HCT116 (cell line): ENCODE data around the gene GFOD2. TPM values are rescaled to one million over a fixed set of nuclear protein-coding genes. Genes with fewer than 3 reads are reported as not detected.
A peak's percentile ranks its signal among the peaks of the same experiment; 100 is the strongest.

Experiments
- ATAC-seq: fragments of 200-7000 bp; cut with Tn5 transposase; 2 replicates; pipeline ENCODE4 v1.9.1; 2020; ENCODE audit warnings: mild to moderate bottlenecking, moderate library complexity
- BruUV-seq: library from RNA; stranded (reverse); fragments of 400-500 nt; replicated peaks from 2 replicates; lab custom pipeline; 2021; lab: Mats Ljungman, UMichigan
- CTCF ChIA-PET: fragments of 300-600 bp; sonication (Branson Sonifier 250); formaldehyde crosslinking; loops from one replicate; lab custom pipeline; 2021; ENCODE audit warnings: antibody characterized with exemption; lab: Charles Lee
- POLR2A ChIA-PET: fragments of 300-600, 350-600 bp; sonication (Branson Sonifier 250); formaldehyde crosslinking; loops from one replicate; lab custom pipeline; 2021; ENCODE audit warnings: antibody characterized with exemption; lab: Charles Lee
- RAD21 ChIA-PET, 2 experiments: fragments of 300-600 bp; sonication (Branson Sonifier 250); formaldehyde crosslinking; loops; one replicate each; lab custom pipeline; 2023; ENCODE audit warnings: low total read pairs in 2 of 2; ENCODE audit not compliant: uncharacterized antibody in 2 of 2, unreplicated experiment in 2 of 2, low non-redundant PET in 1 of 2; lab: Charles Lee
- DNase-seq: peaks from one replicate; pipeline ENCODE4 v3.0.0-alpha.2; 2010; ENCODE audit warnings: low read depth, low spot score
- H2AFZ ChIP-seq: fragments of 200-600 bp; shearing (Covaris generic), sonication (generic); 2 replicates; pipeline ENCODE4 v1.6.1; 2017; ENCODE audit warnings: low read depth, mixed run types, mixed read lengths, antibody characterized with exemption, low read length; ENCODE audit not compliant: poor library complexity, severe bottlenecking
- H3K27ac ChIP-seq: 2 replicates; pipeline ENCODE4 v1.5.1; 2012; ENCODE audit warnings: low read depth, low read length
- H3K27me3 ChIP-seq: fragments of 200-600 bp; sonication (generic); 2 replicates; pipeline ENCODE4 v1.6.1; 2016; ENCODE audit warnings: mixed run types, low read length, mixed read lengths; ENCODE audit not compliant: insufficient read depth
- H3K36me3 ChIP-seq, 2 experiments: fragments of 200-500 bp in 1 of 2; fragments of 200-600 bp in 1 of 2; sonication (Bioruptor generic) in 1 of 2; sonication (generic) in 1 of 2; 2 replicates each; pipeline versions ENCODE4 v1.5.1 to v1.6.1; 2014 to 2016; ENCODE audit warnings: low read length in 2 of 2, inconsistent platforms in 1 of 2, mixed read lengths in 1 of 2, mixed run types in 1 of 2; ENCODE audit not compliant: insufficient read depth in 2 of 2, control insufficient read depth in 1 of 2
- H3K4me1 ChIP-seq, 2 experiments: fragments of 200-600 bp in 1 of 2; sonication (generic) in 1 of 2; 2 replicates each; pipeline versions ENCODE4 v1.5.1 to v1.6.1; 2012 to 2017; ENCODE audit warnings: low read length in 2 of 2, inconsistent platforms in 1 of 2, mild to moderate bottlenecking in 1 of 2, mixed read lengths in 1 of 2, mixed run types in 1 of 2, moderate library complexity in 1 of 2; ENCODE audit not compliant: insufficient read depth in 2 of 2, control insufficient read depth in 1 of 2
- H3K4me2 ChIP-seq: fragments of 200-600 bp; sonication (generic); 2 replicates; pipeline ENCODE4 v1.6.1; 2017; ENCODE audit warnings: mixed run types, low read length, mixed read lengths
- H3K4me3 ChIP-seq, 2 experiments: fragments of 200-600 bp in 1 of 2; sonication (generic) in 1 of 2; replicated peaks in 1 of 2; 2 replicates each; pipeline ENCODE4 v1.5.1; 2011 to 2016; ENCODE audit warnings: low read length in 2 of 2, control low read depth in 1 of 2, low read depth in 1 of 2, mild to moderate bottlenecking in 1 of 2, mixed read lengths in 1 of 2, mixed run types in 1 of 2
- H3K79me2 ChIP-seq: fragments of 200-600 bp; sonication (generic); 2 replicates; pipeline ENCODE4 v1.6.1; 2017; ENCODE audit warnings: mild to moderate bottlenecking, mixed run types, low read length, moderate library complexity, mixed read lengths; ENCODE audit not compliant: insufficient read depth
- H3K9ac ChIP-seq: fragments of 200-600 bp; sonication (generic); 2 replicates; pipeline ENCODE4 v1.6.1; 2016; ENCODE audit warnings: low read length, mixed read lengths
- H3K9me2 ChIP-seq: fragments of 200-600 bp; sonication (generic), shearing (Covaris generic); 2 replicates; pipeline ENCODE4 v1.6.1; 2017; ENCODE audit warnings: mixed run types, mild to moderate bottlenecking, moderate library complexity; ENCODE audit not compliant: insufficient read depth
- H3K9me3 ChIP-seq, 2 experiments: fragments of 200-500 bp in 1 of 2; fragments of 200-600 bp in 1 of 2; sonication (Bioruptor generic) in 1 of 2; sonication (generic) in 1 of 2; 2 replicates each; pipeline ENCODE4 v1.6.1; 2014 to 2017; ENCODE audit warnings: low read length in 2 of 2, mixed read lengths in 2 of 2, inconsistent platforms in 1 of 2, low read depth in 1 of 2, mild to moderate bottlenecking in 1 of 2, mixed run types in 1 of 2, moderate library complexity in 1 of 2; ENCODE audit not compliant: control insufficient read depth in 1 of 2, insufficient read depth in 1 of 2
- H4K20me1 ChIP-seq: fragments of 200-600 bp; sonication (generic), shearing (Covaris generic); 2 replicates; pipeline ENCODE4 v1.6.1; 2017; ENCODE audit warnings: mixed run types, mild to moderate bottlenecking, moderate library complexity; ENCODE audit not compliant: insufficient read depth
- CEBPB ChIP-seq: IDR thresholded peaks from 2 replicates; pipeline ENCODE4 v1.6.1; 2012; ENCODE audit warnings: low read depth
- EGR1 ChIP-seq: IDR thresholded peaks from 2 replicates; pipeline ENCODE4 v1.6.1; 2012; ENCODE audit warnings: low read depth
- ELF1 ChIP-seq: IDR thresholded peaks from 2 replicates; pipeline ENCODE4 v1.6.1; 2012; ENCODE audit warnings: low read depth, borderline replicate concordance
- EZH2 ChIP-seq: fragments of 200-600 bp; sonication (generic); IDR thresholded peaks from 2 replicates; pipeline ENCODE4 v1.6.1; 2017; ENCODE audit warnings: antibody characterized with exemption, mixed run types
- FOSL1 ChIP-seq: IDR thresholded peaks from 2 replicates; pipeline ENCODE4 v1.6.1; 2012; ENCODE audit warnings: low read depth
- JUND ChIP-seq: IDR thresholded peaks from 2 replicates; pipeline ENCODE4 v1.6.1; 2012
- POLR2A ChIP-seq: IDR thresholded peaks from 2 replicates; pipeline ENCODE4 v1.7.0; 2011; ENCODE audit warnings: borderline replicate concordance; ENCODE audit not compliant: insufficient read depth, insufficient read length; ENCODE audit errors: extremely low read depth
- RAD21 ChIP-seq: IDR thresholded peaks from 2 replicates; pipeline ENCODE4 v1.6.1; 2012; ENCODE audit warnings: low read depth, mild to moderate bottlenecking
- REST ChIP-seq: IDR thresholded peaks from 2 replicates; pipeline ENCODE4 v1.6.1; 2012; ENCODE audit warnings: low read depth
- SP1 ChIP-seq: IDR thresholded peaks from 2 replicates; pipeline ENCODE4 v1.6.1; 2012; ENCODE audit warnings: low read depth
- SRF ChIP-seq: IDR thresholded peaks from 2 replicates; pipeline ENCODE4 v1.6.1; 2012; ENCODE audit warnings: low read depth
- TCF7L2 ChIP-seq: IDR thresholded peaks from 2 replicates; pipeline ENCODE4 v1.7.0; 2011; ENCODE audit warnings: borderline replicate concordance, inconsistent platforms; ENCODE audit not compliant: insufficient read depth, insufficient read length; ENCODE audit errors: extremely low read depth
- ZBTB33 ChIP-seq: IDR thresholded peaks from 2 replicates; pipeline ENCODE4 v1.6.1; 2011; ENCODE audit warnings: mild to moderate bottlenecking, low read length, moderate library complexity; ENCODE audit not compliant: insufficient replicate concordance; ENCODE audit errors: extremely low read depth
- ZFX ChIP-seq: fragments of 450-650 bp; IDR thresholded peaks from 2 replicates; pipeline ENCODE4 v1.6.1; 2017
- intact Hi-C: fragments of 100-400 bp; cut with micrococcal nuclease; formaldehyde crosslinking; loops from 2 replicates; pipeline ENCODE4 v1.10.0; 2022
- total RNA-seq: library from RNA; stranded (reverse); gene quantifications from one replicate; pipeline ENCODE4 v1.2.1, GENCODE V29; 2021; ENCODE audit not compliant: unreplicated experiment

Gene GFOD2
- total RNA-seq, 1 experiment from 2014 or later: 17.4 TPM

DNA sequence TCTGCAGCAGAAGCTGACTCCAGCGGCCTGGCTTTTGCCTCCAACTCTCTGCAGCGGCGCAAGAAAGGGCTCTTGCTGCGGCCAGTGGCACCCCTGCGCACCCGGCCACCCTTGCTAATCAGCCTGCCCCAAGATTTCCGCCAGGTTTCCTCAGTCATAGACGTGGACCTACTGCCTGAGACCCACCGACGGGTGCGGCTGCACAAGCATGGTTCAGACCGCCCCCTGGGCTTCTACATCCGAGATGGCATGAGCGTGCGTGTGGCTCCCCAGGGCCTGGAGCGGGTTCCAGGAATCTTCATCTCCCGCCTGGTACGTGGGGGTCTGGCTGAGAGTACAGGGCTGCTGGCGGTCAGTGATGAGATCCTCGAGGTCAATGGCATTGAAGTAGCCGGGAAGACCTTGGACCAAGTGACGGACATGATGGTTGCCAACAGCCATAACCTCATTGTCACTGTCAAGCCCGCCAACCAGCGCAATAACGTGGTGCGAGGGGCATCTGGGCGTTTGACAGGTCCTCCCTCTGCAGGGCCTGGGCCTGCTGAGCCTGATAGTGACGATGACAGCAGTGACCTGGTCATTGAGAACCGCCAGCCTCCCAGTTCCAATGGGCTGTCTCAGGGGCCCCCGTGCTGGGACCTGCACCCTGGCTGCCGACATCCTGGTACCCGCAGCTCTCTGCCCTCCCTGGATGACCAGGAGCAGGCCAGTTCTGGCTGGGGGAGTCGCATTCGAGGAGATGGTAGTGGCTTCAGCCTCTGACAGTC, 57.0 kb downstream of the GFOD2 start:
- ChIA-PET CTCF (interaction anchor here (1.1 to 2.0 kb wide), 2 partner anchors 99 to 141 kb away, joined by 3 to 13 read pairs; no protein-coding TSS in a partner anchor), RAD21 (no interaction called here), POLR2A (no interaction called here)
- ATAC-seq (no peak), DNase-seq (no peak)
- TSS peak; percentile 33 for BruUV-seq
- 0 out of 2 replicates have a peak overlapping the region, but pooled peaks have one; percentile 10 for H3K27ac ChIP-seq
- H2AFZ ChIP-seq: no peak overlapping the region
- H4K20me1 ChIP-seq: no peaks in the 10 kb centered on the region
- TF ChIP-seq TCF7L2 (no peak), SP1 (no peak), RAD21 (no peak), SRF (no peak), ZBTB33 (no peak), EGR1 (no peak), POLR2A (no peak), REST (no peak), FOSL1 (no peak), EZH2 (no peak), ZFX (no peak), JUND (no peak), CEBPB (no peak), ELF1 (no peak)
- H3K36me3 ChIP-seq: peaks cover 0 to 6% of the 10 kb centered on the region in 2 experiments; a peak in 1 of 4 replicates
- intact Hi-C loops: loop anchor here (10.0 kb wide), 1 partner anchor 707 kb away; no protein-coding TSS in a partner anchor
- peaks cover 24% of the 10 kb centered on the region; the same call in 1 of the 2 replicates for H3K79me2 ChIP-seq
- no peak overlapping the region for H3K4me3 ChIP-seq
- H3K4me2 ChIP-seq: peak overlapping the region; percentile 94; the same call in 1 of the 2 replicates
- H3K4me1 ChIP-seq: peaks cover 6 to 42% of the 10 kb centered on the region in 2 experiments; a peak in 3 of 4 replicates
- H3K9me3 ChIP-seq: no peaks in the 10 kb centered on the region
- no peaks in the 10 kb centered on the region for H3K27me3 ChIP-seq
- no peak overlapping the region for H3K9ac ChIP-seq
- H3K9me2 ChIP-seq: no peaks in the 10 kb centered on the region
